Measurements from ENCODE around the gene TEX9. TPM values are rescaled to one million over a fixed set of nuclear protein-coding genes. Genes with fewer than 3 reads are reported as not detected.

TEX9 gene
- total RNA-seq, 1 donor from 2014 or later = 8.1 TPM

Other genes with a start within 250 kb of the TEX9 start
- 19.6 TPM for gene RFX7, start 121.5 kb upstream of the TEX9 start, total RNA-seq
- 5.1 TPM for gene MNS1, start 99.7 kb downstream of the TEX9 start, total RNA-seq

Measured in sciatic nerve (tissue), 1 donor.